AG20443 (cell line): ENCODE results near the gene MSANTD3.
"Not testable (repeated sequence)": the region's sequence is repeated elsewhere in the genome, so short reads cannot be mapped to it uniquely, and the experiment has no call there.

Experiments used
- DNase-seq: peaks from one replicate; pipeline ENCODE4 v3.0.0; 2012; ENCODE audit warnings: low spot score, mixed read lengths

MSANTD3 gene

GRCh38 chr9:100426530-100427365 is at the start of gene MSANTD3:
MSANTD3 (plus strand) TSS chr9:100427143; CDS start chr9:100441939, 14,796 bp downstream.
- peak; percentile 91 for DNase-seq

GRCh38 chr9:100379862-100380261 is 47.1 kb upstream of the MSANTD3 start:
- DNase-seq = peak; percentile 22

- DNase-seq = not testable (repeated sequence)
Measured at GRCh38 chr9:100392989-100393388, 34.0 kb upstream of the MSANTD3 start.

GRCh38 chr9:100394032-100394695 is 32.8 kb upstream of the MSANTD3 start:
- DNase-seq = no peak

GRCh38 chr9:100394816-100395215 is 32.1 kb upstream of the MSANTD3 start:
- DNase-seq = no peak

GRCh38 chr9:100396769-100397168 is 30.2 kb upstream of the MSANTD3 start:
- no peak for DNase-seq

GRCh38 chr9:100397529-100398266 is 29.2 kb upstream of the MSANTD3 start:
- DNase-seq = no peak

GRCh38 chr9:100401042-100401441 is 25.9 kb upstream of the MSANTD3 start:
- no peak for DNase-seq

- DNase-seq = no peak
Measured at GRCh38 chr9:100406962-100407361, 20.0 kb upstream of the MSANTD3 start.

GRCh38 chr9:100408546-100409175 is 18.3 kb upstream of the MSANTD3 start:
- DNase-seq = no peak

GRCh38 chr9:100409176-100409556 is 17.8 kb upstream of the MSANTD3 start:
- no peak for DNase-seq

- peak; percentile 97 for DNase-seq
Measured at GRCh38 chr9:100411472-100412283, 15.3 kb upstream of the MSANTD3 start.

GRCh38 chr9:100413839-100414420 is 13.0 kb upstream of the MSANTD3 start:
- no peak for DNase-seq

- DNase-seq = no peak
Measured at GRCh38 chr9:100417815-100418214, 9.1 kb upstream of the MSANTD3 start.

- no peak for DNase-seq
Measured at GRCh38 chr9:100419166-100419565, 7.8 kb upstream of the MSANTD3 start.

- not testable (repeated sequence) for DNase-seq
Measured at GRCh38 chr9:100421116-100421515, 5.8 kb upstream of the MSANTD3 start.

GRCh38 chr9:100425758-100426157 is 1.2 kb upstream of the MSANTD3 start:
- no peak for DNase-seq

- DNase-seq = no peak
Measured at GRCh38 chr9:100426189-100426529, 784 bp upstream of the MSANTD3 start.

GRCh38 chr9:100427366-100428263 is 672 bp downstream of the MSANTD3 start:
- peak; percentile 60 for DNase-seq
